ENCODE results near the gene SETD4.

The SETD4 gene

DNA sequence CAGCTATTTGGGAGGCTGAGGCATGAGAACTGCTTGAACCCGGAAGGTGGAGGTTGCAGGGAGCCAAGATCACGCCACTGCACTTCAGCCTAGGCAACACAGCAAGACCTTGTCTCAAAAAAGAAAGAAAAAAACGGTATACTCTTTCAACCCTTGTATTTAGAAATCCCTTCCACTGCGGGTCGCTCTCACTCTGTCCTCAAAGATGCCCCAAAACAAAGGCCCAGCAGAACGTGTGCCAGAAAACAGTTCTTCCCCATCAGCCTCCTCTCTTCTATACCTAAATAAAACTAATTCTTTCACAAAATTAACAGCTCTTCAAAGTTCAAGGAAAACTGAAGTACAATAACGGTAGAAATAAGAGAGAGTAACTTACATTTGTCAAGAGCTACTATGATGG, 13.2 kb downstream of the SETD4 start:
- no peak overlapping the region for H3K4me3 ChIP-seq (ENCODE audit: low read length)
- no peak for TF ChIP-seq ZNF274 (IDR thresholded peaks at IDR 0.05; ENCODE audit: low read depth, low read length)

DNA sequence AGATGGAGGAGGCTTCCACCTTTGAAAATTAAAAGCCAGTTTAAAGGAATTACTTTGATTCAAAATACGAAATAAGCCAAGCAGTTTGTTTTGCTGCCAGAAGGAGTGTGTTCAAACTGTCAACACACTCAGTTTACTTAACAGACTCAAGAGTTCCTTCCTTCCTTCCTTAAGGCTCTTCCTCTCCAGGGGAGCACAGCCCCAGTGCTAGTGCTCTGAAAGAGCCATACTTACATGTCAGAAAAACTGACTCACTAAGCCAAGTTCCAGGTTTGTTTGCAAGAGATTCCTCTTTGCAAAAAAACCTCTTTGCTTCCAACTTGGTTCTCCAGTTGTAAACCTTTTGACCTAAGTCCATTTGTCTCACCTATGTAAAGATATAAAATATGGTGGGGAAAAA, 14.3 kb downstream of the SETD4 start:
- H3K4me3 ChIP-seq (ENCODE audit: low read length): no peak overlapping the region
- TF ChIP-seq ZNF274 (IDR thresholded peaks at IDR 0.05; ENCODE audit: low read depth, low read length): no peak

DNA sequence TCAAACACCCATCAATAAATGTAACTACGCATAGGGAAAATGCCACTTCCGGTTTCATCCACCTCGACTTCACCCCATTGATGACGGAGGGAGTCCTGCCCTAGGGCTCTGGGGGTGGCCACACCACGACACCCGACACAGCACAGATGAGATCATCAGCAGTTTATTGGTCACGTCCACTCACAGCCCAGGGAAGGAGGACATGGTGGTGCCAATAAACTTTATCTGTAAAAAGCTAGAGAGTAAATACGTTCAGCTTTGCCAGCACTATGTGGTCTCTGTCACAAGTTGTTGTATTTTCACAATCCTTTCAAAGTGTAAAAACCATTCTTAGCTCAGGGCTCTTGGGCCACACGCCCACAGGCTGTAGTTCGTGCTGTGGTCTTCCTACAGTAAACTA, 16.3 kb downstream of the SETD4 start:
- no peak for TF ChIP-seq ZNF274 (IDR thresholded peaks at IDR 0.05; ENCODE audit: low read depth, low read length)
- no peak overlapping the region for H3K4me3 ChIP-seq (ENCODE audit: low read length)

DNA sequence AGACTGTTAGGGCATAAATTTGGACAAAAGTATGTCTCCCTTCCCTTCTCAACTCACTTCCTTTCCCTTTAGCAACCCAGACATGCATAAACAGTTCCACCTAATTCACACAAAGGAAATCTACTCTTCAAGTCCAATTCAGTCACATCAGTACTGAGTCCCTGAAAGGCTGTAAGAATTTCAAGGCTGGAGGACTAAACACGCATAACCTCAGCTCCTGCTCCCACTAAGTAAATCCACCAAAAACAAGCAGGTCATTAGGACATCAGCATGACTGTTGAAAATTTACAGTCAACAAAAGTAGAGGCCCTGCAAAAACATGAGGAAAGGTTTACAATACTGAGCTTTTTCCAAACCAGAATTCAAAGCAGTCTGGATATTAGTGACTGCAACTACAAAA, 18.4 kb downstream of the SETD4 start:
- TF ChIP-seq ZNF274 (IDR thresholded peaks at IDR 0.05; ENCODE audit: low read depth, low read length): no peak

GRCh38 chr21:36040389-36040788, 19.9 kb downstream of the SETD4 start:
- TF ChIP-seq ZNF274 (IDR thresholded peaks at IDR 0.05; ENCODE audit: low read depth, low read length): no peak
- no peak overlapping the region for H3K4me3 ChIP-seq (ENCODE audit: low read length)

More for the DNA sequence above, 18.4 kb downstream of the SETD4 start:
- H3K4me3 ChIP-seq (ENCODE audit: low read length): no peak overlapping the region

DNA sequence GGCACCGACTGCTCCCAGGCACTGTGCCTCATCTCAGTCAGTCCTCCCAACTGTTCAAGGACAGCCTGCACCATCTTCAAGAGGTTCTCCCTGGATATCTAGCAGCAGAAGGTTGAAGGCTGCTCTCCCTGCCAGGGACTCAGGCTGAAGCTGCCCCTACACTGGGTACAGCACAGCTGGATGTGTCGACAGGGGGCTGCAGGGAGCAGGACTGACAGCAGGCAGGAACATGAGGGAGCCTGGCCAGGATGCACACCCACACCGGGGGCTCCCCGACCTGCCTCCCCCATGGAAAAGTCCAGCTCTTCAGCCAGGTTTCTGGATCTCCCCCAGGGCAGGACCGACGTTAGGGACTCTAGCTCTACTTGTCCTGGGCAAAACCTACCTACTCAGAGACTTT, 20.5 kb downstream of the SETD4 start:
- no peak overlapping the region for H3K4me3 ChIP-seq (ENCODE audit: low read length)
- TF ChIP-seq ZNF274 (IDR thresholded peaks at IDR 0.05; ENCODE audit: low read depth, low read length): no peak

DNA sequence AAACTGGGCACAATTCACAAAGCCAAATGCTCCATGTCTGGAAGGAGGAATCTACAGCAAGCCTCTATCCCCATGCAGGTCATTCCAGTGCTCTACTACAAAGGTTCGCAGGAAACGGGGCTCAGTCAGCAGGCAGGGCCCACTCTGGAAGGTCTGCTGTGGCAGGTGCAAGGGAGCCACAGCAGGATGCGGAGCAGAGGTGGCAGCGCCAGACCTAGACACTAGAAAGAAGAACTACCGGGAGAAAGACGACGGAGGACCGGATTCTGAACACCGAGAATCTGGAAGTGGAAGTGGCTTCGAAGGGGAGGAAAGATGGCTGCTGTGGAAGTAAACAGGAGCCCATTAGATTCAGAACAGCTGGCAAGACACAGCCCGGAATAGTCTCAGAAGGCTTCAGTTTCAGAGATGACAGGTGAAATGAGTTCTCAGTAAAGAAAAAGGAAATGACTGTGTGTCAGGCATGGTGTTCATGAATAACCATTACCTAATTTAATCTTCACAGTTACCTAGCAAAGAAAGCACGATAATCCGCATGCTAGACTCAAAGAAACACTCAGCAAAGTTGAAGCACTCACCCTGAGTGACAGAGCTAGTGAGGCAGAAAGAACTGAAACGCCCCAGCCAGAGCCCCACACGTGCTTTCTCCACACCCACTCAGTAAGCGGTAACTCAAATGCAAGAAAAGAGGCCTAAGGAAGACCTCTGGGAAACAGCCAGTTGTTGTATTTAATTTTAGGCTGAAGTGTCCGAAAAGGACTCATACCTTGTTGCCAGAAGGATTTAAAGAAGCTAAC, 21.4 kb downstream of the SETD4 start:
- TF ChIP-seq ZNF274 (IDR thresholded peaks at IDR 0.05; ENCODE audit: low read depth, low read length): no peak

GRCh38 chr21:36035381-36035791, 24.9 kb downstream of the SETD4 start:
- TF ChIP-seq ZNF274 (IDR thresholded peaks at IDR 0.05; ENCODE audit: low read depth, low read length): no peak
- no peak overlapping the region for H3K4me3 ChIP-seq (ENCODE audit: low read length)

More for the DNA sequence above, 21.4 kb downstream of the SETD4 start:
- no peak overlapping the region for H3K4me3 ChIP-seq (ENCODE audit: low read length)

- TF ChIP-seq ZNF274 (IDR thresholded peaks at IDR 0.05; ENCODE audit: low read depth, low read length): no peak
These were observed 26.0 kb downstream of the SETD4 start for GRCh38 chr21:36034211-36034913.

GRCh38 chr21:36032647-36033406, 27.5 kb downstream of the SETD4 start:
- no peak overlapping the region for H3K4me3 ChIP-seq (ENCODE audit: low read length)
- no peak for TF ChIP-seq ZNF274 (IDR thresholded peaks at IDR 0.05; ENCODE audit: low read depth, low read length)

More at GRCh38 chr21:36034211-36034913, 26.0 kb downstream of the SETD4 start:
- H3K4me3 ChIP-seq (ENCODE audit: low read length): no peak overlapping the region

DNA sequence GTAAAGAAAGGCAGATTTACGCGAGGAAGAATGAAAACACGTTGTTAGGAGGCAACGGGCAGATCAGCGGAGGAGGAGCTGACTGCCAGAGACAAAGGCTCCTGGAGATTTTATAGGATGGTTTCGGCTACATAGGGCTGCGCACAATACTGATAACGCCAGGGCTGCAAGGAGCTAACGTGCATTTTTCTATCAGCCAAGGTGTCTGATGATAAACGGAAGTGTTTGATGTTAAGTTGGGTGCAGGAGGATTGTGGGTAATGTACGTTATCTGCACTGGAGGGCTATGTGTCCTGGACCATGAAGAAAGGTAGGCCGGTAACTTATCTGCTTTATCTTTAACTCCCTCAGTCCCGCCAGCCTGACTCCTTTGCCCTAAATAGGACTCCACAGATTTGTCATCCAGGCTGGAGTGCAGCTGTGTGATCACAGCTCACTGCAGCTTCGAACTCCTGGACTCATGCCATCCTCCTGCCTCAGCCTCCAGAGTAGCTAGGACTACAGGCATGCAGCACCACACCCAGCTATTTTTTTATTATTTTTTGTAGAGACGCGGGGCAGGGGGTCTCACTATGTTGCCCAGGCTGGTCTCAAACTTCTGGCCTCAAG, 29.6 kb downstream of the SETD4 start:
- no peak for TF ChIP-seq ZNF274 (IDR thresholded peaks at IDR 0.05; ENCODE audit: low read depth, low read length)
- H3K4me3 ChIP-seq (ENCODE audit: low read length): no peak overlapping the region

GRCh38 chr21:36029309-36029708, 31.0 kb downstream of the SETD4 start:
- no peak for TF ChIP-seq ZNF274 (IDR thresholded peaks at IDR 0.05; ENCODE audit: low read depth, low read length)

DNA sequence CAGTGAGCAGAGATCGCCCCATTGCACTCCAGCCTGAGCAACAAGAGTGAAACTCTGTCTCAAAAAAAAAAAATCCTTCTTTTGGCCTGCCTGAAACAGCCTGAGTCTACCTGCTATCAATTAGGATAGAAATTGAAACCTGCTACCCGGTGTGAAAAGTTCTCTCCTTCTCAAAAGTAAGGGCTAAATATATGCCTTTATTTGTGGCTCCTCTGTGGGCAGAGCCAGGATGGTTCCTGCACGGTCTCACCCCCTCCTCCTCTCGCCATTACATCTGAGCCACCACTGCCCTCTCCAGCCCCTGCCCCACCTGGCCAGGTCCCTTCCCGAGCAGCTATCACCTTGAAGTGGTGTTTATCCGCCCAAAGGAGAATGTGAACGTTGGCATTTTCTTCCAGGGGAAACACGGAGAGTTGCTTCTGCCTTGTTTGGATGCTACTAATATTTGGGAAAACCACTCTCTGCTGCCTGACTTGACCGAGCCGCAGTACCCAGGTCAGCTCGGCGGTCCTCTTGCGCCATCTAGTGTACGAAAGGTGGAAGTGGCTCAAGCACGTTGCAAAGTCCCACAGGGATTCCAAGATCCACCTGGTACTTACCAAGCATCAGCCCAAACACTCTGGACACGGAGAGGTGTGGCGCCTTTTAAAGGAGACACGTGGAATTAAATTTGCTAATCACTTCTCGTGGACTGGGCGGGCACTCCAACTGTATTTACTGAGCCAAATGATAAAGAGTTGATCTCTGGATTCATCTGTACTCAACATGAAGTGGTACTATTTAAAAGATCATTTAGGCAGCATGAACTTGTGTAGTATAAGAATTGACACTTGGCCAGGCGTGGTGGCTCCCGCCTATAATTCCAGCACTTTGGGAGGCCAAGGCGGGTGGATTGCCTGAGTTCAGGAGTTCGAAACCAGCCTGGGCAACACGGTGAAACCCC, 31.9 kb downstream of the SETD4 start:
- no peak overlapping the region for H3K4me3 ChIP-seq (ENCODE audit: low read length)
- TF ChIP-seq ZNF274 (IDR thresholded peaks at IDR 0.05; ENCODE audit: low read depth, low read length): no peak

More at GRCh38 chr21:36029309-36029708, 31.0 kb downstream of the SETD4 start:
- H3K4me3 ChIP-seq (ENCODE audit: low read length): no peak overlapping the region

All from GM08714 (cell line).